Measurements from ENCODE around the gene ZKSCAN5. TPM values are rescaled to one million over a fixed set of nuclear protein-coding genes. Genes with fewer than 3 reads are reported as not detected.

Gene ZKSCAN5
- total and polyA plus RNA-seq, 2 donors (not counting 1 experiment from before 2014, with no cell fraction given), result 3.1 to 10.9 TPM

DNA sequence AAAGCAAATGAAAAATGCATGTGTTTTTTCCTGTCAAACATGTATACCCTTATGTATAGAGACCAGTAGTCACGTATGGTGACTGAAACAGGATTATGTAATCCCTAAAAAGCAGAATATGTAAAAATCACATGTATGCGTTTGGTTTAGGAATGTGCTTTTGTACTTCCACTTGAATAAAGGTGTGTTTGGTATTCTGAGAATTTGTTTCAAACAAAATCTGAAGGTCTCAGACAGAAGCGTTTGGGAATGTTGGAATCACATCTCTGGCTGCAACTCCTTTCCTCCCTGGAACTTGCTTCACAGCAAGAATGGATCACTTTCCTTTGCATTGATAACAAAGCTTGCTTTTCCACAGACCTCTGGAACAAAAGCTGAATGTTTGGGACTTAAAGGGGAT is 71.8 kb downstream of the ZKSCAN5 start:
- peaks cover 2 to 22% of the 10 kb centered on the region in 2 experiments for H3K36me3 ChIP-seq (replicated peaks in 1 of 2; ENCODE audit: control extremely low read depth in 1 of 2, control insufficient read depth in 1 of 2, extremely low read depth in 1 of 2, insufficient read depth in 2 of 2, low read length in 1 of 2)
- ATAC-seq (ENCODE audit: low read depth) (no peak), DNase-seq (no peak)
- no peak overlapping the region for H3K4me3 Mint-ChIP-seq
- no peaks in the 10 kb centered on the region for H3K9me3 Mint-ChIP-seq (ENCODE audit: insufficient read depth)
- no peaks in the 10 kb centered on the region for H3K27me3 Mint-ChIP-seq
- ChIA-PET POLR2A (no interaction called here), CTCF (no interaction called here)
- H3K4me2 ChIP-seq (replicated peaks; ENCODE audit: low read depth, low read length, poor library complexity, severe bottlenecking), result no peak overlapping the region
- no peak overlapping the region for H3K27ac ChIP-seq (ENCODE audit: low read length in 2 of 2)
- peaks cover 7 to 19% of the 10 kb centered on the region in 2 donors for H3K4me1 ChIP-seq (ENCODE audit: control insufficient read depth in 2 of 2, insufficient read depth in 2 of 2, low read length in 2 of 2)
- H2AFZ ChIP-seq (ENCODE audit: insufficient read depth, low read depth, low read length, poor library complexity, severe bottlenecking), result no peak overlapping the region
- peaks cover 3% of the 10 kb centered on the region for H3K79me2 ChIP-seq (ENCODE audit: control insufficient read depth, insufficient read depth, low read length)
- H3K4me1 Mint-ChIP-seq, result peaks cover 26% of the 10 kb centered on the region
- peaks cover 0 to 3% (median 0%) of the 10 kb centered on the region in 4 experiments for H3K27me3 ChIP-seq (replicated peaks in 1 of 4; ENCODE audit: control extremely low read depth in 1 of 4, control insufficient read depth in 3 of 4, insufficient read depth in 4 of 4, low read length in 3 of 4)
- intact Hi-C loops (cut with micrococcal nuclease), result no loop called here
- no peak overlapping the region for H3K4me3 ChIP-seq (ENCODE audit: control extremely low read depth in 1 of 5, extremely low read depth in 1 of 5, insufficient read depth in 1 of 5, low read depth in 2 of 5, low read length in 4 of 5)
- WGBS (ENCODE audit: insufficient coverage), result no CpG with 5 or more reads among the region's 3 CpGs
- no peaks in the 10 kb centered on the region for H3K9me3 ChIP-seq (ENCODE audit: control extremely low read depth in 1 of 3, control insufficient read depth in 2 of 3, insufficient read depth in 1 of 3, low read length in 2 of 3)
- no peak overlapping the region for H3K9ac ChIP-seq (ENCODE audit: low read length)
- H4K20me1 ChIP-seq (ENCODE audit: control insufficient read depth, insufficient read depth, low read length, poor library complexity, severe bottlenecking), result peaks cover under 1% of the 10 kb centered on the region
- TF ChIP-seq, protein P1, sequence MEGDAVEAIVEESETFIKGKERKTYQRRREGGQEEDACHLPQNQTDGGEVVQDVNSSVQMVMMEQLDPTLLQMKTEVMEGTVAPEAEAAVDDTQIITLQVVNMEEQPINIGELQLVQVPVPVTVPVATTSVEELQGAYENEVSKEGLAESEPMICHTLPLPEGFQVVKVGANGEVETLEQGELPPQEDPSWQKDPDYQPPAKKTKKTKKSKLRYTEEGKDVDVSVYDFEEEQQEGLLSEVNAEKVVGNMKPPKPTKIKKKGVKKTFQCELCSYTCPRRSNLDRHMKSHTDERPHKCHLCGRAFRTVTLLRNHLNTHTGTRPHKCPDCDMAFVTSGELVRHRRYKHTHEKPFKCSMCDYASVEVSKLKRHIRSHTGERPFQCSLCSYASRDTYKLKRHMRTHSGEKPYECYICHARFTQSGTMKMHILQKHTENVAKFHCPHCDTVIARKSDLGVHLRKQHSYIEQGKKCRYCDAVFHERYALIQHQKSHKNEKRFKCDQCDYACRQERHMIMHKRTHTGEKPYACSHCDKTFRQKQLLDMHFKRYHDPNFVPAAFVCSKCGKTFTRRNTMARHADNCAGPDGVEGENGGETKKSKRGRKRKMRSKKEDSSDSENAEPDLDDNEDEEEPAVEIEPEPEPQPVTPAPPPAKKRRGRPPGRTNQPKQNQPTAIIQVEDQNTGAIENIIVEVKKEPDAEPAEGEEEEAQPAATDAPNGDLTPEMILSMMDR (IDR thresholded peaks at IDR 0.05), result no peak
- TF ChIP-seq EZH2 (IDR thresholded peaks at IDR 0.05; ENCODE audit: borderline replicate concordance, insufficient read depth, low read depth, low read length, poor library complexity, severe bottlenecking), result no peak
- H3K27ac Mint-ChIP-seq, result no peak overlapping the region

DNA sequence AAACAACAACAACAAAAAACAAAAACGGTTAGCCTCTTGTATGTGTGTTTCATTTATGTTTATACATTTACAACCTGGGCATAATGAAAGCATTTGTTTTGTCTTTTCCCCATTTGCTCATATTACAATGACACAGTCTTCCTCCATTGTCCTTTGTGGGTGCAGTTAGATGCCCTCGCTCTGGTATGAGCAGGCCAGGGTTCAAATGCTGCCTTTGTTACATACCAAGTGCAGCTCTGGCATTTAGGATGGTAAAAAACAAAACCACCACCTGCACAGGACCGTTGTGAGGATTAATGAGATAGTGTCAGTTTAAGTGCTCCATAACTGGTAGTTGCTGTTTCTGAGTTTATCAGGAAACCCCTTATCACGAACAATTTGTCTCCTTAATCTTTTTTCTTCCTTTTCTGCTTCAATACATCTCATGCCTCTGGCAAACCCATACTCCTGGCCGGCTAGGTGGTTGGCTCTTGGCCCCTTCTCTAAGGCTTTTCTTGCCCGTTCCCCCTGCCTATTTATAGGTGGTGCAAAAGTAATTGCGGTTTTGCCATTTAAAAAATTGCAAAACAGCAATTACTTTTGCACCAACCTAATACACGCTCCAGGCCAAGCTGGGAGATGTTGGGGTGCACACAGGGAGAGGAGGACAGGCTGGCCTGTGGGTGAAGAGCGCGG is 75.0 kb downstream of the ZKSCAN5 start:
- Mint-ChIP-seq H3K27ac (no peak overlapping the region), H3K4me3 (peak overlapping the region; percentile 96), H3K4me1 (peaks cover 27% of the 10 kb centered on the region), H3K9me3 (ENCODE audit: insufficient read depth) (no peaks in the 10 kb centered on the region), H3K27me3 (peaks cover 2% of the 10 kb centered on the region)
- Histone ChIP-seq H3K4me1 (ENCODE audit: control insufficient read depth in 2 of 2, insufficient read depth in 2 of 2, low read length in 2 of 2) (peaks cover 7 to 19% of the 10 kb centered on the region in 2 donors), H4K20me1 (ENCODE audit: control insufficient read depth, insufficient read depth, low read length, poor library complexity, severe bottlenecking) (no peaks in the 10 kb centered on the region), H3K4me2 (replicated peaks; ENCODE audit: low read depth, low read length, poor library complexity, severe bottlenecking) (peak overlapping the region; percentile 94), H3K36me3 (replicated peaks in 1 of 2; ENCODE audit: control extremely low read depth in 1 of 2, control insufficient read depth in 1 of 2, extremely low read depth in 1 of 2, insufficient read depth in 2 of 2, low read length in 1 of 2) (peaks cover 0 to 8% of the 10 kb centered on the region in 2 experiments), H2AFZ (ENCODE audit: insufficient read depth, low read depth, low read length, poor library complexity, severe bottlenecking) (peak overlapping the region; percentile 82), H3K79me2 (ENCODE audit: control insufficient read depth, insufficient read depth, low read length) (peaks cover 3% of the 10 kb centered on the region), H3K9me3 (ENCODE audit: control extremely low read depth in 1 of 3, control insufficient read depth in 2 of 3, insufficient read depth in 1 of 3, low read length in 2 of 3) (no peaks in the 10 kb centered on the region), H3K4me3 (ENCODE audit: control extremely low read depth in 1 of 5, extremely low read depth in 1 of 5, insufficient read depth in 1 of 5, low read depth in 2 of 5, low read length in 4 of 5) (peak overlapping the region in 4 of 5 experiments; percentile 58 to 75 (median 62)), H3K9ac (ENCODE audit: low read length) (peak overlapping the region; percentile 75), H3K27ac (ENCODE audit: low read length in 2 of 2) (no peak overlapping the region), H3K27me3 (replicated peaks in 1 of 4; ENCODE audit: control extremely low read depth in 1 of 4, control insufficient read depth in 3 of 4, insufficient read depth in 4 of 4, low read length in 3 of 4) (peaks cover 0 to 3% (median 0%) of the 10 kb centered on the region in 4 experiments)
- TF ChIP-seq, protein P1 (IDR thresholded peaks at IDR 0.05), result no peak
- TF ChIP-seq EZH2 (IDR thresholded peaks at IDR 0.05; ENCODE audit: borderline replicate concordance, insufficient read depth, low read depth, low read length, poor library complexity, severe bottlenecking), result no peak
- POLR2A ChIA-PET, result interaction anchor here (1.9 kb wide), 1 partner anchor 21 kb away, joined by 10 read pairs; the partner anchor contains the start of gene ZNF655
- intact Hi-C loops (cut with micrococcal nuclease), result no loop called here
- no peak for DNase-seq
- no peak for ATAC-seq (ENCODE audit: low read depth)
- 57% methylated on average over 2 of the region's 10 CpGs for WGBS (ENCODE audit: insufficient coverage)
- CTCF ChIA-PET, result interaction anchor here (1.0 to 1.1 kb wide), 2 partner anchors 21 to 171 kb away, joined by 3 read pairs; partner anchors contain the start of genes BUD31, PDAP1 and ZNF655

All from B cell (primary cell).